Renal cortical epithelial cell (primary cell): ENCODE data around the gene HPN. TPM values are rescaled to one million over a fixed set of nuclear protein-coding genes. Genes with fewer than 3 reads are reported as not detected.
A peak's percentile ranks its signal among the peaks of the same experiment; 100 is the strongest.
"Not testable (repeated sequence)": the region's sequence is repeated elsewhere in the genome, so short reads cannot be mapped to it uniquely, and the experiment has no call there.

ENCODE experiments used
- DNase-seq: peaks from one replicate; pipeline ENCODE4 v3.0.0-alpha.2; 2011; ENCODE audit warnings: low read depth
- total RNA-seq: library from RNA; depleted of rRNA; stranded (reverse); fragments of >200 nt; gene quantifications from 2 replicates; pipeline ENCODE4 v1.2.3, GENCODE V29; 2014

HPN gene
- total RNA-seq, 1 donor from 2014 or later = 1.2 TPM

- DNase-seq = no peak
Measured at GRCh38 chr19:35083691-35084508, 42.4 kb downstream of the HPN start.

DNA sequence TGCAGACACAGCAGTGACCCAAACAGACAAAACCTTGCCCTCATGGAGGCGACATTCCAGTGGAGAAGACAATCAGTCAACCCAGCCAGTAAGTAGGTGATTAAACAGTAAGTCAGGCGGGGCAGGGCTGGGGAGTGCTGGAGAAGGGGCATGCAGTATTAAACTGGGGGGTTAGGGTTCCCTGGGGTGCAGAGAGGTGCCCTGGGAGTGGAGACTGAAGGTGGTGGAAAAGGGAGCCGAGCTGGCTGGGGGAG, 42.9 kb downstream of the HPN start:
- DNase-seq = no peak

GRCh38 chr19:35085947-35086346, 44.4 kb downstream of the HPN start:
- DNase-seq = no peak

GRCh38 chr19:35086455-35086854, 44.9 kb downstream of the HPN start:
- no peak for DNase-seq

GRCh38 chr19:35087393-35087792, 45.9 kb downstream of the HPN start:
- DNase-seq = no peak

DNA sequence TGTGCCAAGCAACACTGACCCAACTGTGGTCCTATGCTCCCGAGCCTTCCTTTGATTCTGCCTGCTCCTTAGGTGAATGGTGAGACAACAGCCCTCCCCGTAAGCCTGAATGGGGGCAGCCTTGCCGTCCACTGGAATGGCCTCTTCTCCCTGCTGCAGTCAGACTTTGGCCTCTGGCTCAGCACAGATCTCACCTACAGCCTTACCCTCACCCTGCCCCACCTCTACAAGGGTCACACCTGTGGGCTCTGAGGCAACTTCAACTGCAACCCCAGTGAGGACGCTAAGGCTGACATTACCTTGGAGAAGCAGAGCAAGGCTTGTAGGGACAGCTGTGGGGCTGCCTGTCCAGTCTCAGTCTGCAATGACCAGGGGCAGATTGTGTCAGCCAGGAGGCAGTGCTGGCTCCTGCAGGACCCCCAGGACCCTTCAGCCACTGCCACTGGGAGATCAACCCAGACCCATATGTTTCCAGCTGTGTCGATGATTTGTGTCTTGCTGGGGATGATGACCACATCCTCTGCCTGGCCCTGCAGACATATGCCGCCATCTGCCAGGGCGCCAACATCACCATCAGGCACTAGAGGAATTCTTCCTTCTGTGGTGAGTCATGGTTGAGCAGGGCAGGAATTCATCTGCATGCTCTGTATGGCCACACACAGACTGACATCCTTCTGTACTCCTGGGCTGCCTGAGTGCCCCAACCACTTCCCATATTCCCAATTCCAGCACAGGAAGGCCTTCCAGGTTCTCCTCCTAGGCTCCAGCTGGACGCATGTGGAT, 46.8 kb downstream of the HPN start:
- peak; percentile 72 for DNase-seq

DNA sequence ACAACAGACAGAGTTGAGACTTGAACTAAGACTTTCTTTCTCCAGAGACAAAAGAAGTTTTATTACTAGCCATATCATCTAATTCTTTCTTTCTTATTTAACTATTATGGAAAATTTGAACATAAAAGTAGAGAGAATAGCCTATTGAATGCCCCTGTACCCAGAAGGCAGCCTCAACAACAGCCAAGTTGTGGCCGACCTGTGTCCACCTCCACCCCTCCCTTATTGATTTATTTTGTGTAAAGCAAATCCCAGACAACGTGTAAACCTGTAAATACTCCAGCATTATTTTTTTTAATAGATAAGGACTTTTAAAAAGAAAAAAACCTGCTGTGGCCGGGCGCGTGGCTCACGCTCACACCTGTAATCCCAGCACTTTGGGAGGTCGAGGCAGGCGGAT, 48.0 kb downstream of the HPN start:
- no peak for DNase-seq

- DNase-seq = no peak
Measured at GRCh38 chr19:35090160-35090505, 48.6 kb downstream of the HPN start.

GRCh38 chr19:35090506-35091214, 49.1 kb downstream of the HPN start:
- DNase-seq = peak; percentile 38

DNA sequence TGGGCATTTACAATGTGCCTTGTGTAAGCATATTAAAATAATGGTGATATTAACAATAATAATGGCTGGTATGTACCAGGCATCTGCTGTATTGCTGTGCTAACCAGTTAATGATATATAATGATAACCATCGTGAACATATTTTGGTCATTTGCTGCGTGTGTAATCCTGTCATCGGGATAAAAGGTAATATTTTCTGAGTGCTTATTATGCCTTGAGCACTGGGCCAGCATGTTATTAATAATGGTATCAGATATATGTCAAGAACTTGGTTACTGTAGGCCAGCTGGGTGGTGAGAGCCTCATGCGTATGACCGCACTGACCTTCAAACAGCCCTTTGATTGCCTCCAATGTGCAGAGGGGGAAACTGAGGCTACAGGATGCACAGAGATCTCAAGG, 51.9 kb downstream of the HPN start:
- DNase-seq = no peak

DNA sequence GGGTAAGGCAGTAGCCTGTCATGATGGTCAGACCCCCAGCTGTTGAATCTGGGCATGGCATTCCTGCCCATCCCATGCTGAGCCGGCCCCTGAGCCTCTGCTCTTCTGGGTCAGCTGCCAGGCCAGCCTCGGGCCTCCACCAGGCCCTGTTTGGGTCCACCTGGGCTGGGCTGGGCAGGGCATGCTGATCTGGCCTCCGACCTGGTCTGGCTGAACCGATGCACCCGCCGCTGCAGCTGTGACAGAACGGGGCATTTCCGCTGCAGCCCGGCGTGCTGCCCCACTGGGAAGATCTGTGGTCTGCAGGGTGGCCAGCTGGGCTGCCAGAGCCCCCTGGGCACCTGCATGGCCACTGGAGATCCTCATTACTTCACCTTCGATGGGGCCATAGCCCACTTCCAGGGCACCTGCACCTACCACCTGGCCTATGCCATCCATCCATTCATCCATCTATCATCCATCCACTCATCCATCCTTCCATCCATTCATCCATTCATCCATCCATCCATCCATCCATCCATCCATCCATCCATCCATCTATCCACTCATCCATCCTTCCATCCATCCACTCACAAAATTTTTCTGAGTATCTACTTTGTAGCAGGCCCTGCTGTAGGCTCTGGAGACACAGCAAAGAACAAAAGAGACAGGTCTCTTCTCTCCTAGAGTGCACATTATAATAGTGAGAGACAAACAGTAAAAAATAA, 52.6 kb downstream of the HPN start:
- no peak for DNase-seq

GRCh38 chr19:35094656-35095055, 53.1 kb downstream of the HPN start:
- DNase-seq = no peak

GRCh38 chr19:35095667-35096368, 54.3 kb downstream of the HPN start:
- DNase-seq = no peak

DNA sequence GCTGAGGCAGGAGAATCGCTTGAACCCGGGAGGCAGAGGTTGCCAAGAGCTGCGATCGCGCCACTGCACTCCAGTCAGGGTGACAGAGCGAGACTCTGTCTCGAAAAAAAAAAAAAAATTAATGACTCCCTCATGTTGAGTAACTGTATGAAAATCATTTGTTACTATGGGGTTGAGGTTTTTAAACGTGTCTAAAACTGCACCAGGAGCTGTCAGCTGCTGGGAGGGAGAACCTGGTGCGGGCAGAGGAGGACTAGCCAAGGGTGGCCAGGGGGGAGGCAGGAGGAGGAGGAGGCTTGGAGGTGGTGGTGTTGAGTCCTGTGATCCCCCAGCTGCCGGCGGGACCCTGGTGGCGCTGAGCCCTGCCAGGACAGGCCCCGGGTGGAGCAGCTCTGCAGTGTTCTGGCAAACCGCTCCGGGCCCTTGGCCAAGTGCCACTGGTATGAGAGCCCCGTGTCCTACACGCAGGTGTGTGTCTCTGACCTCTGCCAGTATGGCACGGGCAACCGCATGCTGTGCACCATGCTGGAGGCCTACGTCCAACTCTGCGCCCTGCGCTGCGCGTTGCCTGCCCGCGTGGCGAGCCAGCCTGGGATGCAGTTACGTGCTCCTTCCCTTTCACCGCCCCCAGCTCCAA, 57.0 kb downstream of the HPN start:
- no peak for DNase-seq

DNA sequence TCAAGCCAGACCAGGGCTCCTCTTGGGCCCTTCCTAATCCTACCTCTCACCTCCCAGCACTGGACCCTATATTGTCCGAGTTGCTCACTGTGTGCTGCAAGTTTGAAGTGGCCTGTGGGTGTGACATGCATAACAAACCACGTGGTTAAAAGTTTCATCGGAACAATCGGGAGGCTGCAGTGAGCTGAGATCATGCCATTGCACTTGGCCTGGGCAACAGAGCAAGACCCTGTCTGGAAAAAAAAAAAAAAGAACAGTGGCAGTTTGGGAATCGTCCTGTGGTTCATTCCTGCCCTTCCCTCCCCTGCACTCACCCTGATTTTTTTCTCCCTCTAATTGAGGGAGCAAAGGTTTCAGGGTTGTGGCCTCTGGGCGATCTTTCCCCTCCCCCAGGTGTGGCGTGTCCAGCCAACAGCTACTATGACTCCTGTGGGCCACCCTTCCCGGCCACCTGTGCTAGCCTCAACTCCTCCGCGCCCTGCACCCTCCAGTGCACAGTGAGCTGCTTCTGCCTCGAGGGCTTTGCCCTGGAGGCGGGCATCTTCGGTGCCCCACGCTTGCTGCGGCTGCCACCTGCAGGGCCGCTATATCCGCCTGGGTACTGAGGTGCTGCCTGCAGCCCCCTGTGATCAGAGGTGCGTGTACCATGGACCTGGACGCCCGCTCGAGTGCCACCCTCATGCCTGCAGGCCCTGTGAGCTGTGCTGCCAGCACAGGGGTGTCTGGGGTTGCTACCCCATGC, 57.8 kb downstream of the HPN start:
- no peak for DNase-seq

DNA sequence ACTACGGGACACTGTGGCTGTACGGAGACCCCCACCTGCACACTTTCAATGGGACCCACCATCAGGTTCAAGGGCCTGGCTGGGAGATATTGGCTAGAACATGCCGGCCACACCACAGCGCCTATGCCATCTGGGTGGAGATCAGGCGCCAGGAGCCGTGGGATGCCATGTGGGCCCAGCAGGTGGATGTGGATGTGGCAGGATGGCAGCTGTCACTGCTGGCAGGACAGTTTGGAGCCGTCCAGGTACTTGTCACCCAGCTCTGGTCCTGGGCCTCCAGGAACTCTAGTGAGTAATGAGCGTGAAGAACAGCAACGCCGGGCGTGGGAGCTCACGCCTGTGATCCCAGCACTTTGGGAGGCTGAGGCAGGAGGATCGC, 58.4 kb downstream of the HPN start:
- no peak for DNase-seq

DNA sequence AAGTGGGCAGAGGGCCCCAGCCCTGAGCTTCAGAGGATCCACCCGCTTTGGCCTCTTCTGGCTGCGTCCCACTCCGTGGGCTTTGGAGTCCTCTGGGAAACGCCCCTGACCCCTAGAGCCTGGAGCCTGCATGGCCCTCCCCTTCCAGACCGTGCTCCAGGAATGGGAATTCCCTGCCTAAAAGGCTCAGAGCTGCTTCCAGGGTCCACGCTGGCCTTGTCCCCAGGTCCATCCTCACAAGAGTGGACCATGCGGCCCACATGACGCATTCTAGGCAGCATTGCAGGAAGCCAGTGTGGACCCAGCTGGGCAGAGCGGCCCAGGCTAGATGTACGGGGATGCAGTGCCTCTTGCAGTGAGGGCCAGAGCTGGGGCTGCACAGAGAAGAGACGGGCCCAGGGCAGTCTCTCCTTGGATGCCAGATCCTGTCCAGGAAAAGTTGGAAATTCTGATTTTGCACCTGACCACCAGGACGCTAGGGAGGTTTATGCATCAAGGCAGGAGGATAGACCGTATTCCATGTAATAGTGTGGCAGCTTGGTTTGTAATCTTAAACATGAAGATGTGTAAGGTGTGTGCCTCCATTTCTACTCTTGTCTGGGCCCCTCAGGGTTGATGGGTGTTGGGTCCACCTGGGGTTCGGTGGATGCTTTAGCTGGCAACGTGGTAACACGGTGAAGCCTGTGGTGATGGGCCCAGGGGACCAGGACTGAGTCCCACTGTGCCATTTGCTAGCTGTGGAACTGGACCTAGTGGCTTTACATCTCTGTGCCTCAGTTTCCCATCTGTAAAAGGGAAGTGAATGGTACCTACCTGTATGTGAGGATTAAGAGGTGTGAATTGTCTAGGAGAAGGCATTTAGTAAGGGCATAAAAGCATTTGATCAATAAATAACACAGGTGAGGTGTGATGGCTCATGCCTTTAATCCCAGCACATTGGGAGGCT, 59.3 kb downstream of the HPN start:
- DNase-seq = no peak

GRCh38 chr19:35101949-35102348, 60.4 kb downstream of the HPN start:
- not testable (repeated sequence) for DNase-seq

DNA sequence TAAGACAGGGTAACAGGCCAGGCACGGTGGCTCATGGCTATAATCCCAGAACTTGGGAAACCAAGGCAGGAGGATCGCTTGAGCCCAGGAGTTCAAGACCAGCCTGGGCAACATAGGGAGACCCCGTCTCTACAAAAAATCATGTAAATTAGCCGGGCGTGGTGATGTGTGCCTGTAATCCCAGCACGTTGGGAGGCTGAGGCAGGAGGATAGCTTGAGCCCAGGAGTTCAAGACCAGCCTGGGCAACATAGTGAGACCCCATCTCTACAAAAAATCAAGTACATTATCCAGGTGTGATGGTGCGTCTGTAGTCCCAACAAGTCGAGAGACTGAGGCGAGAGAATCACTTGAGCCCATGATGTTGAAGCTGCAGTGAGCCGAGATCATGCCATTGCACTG, 62.1 kb downstream of the HPN start:
- not testable (repeated sequence) for DNase-seq
